Measurements from ENCODE around the gene FIG4. TPM values are rescaled to one million over a fixed set of nuclear protein-coding genes. Genes with fewer than 3 reads are reported as not detected.
"Not testable (repeated sequence)": the region's sequence is repeated elsewhere in the genome, so short reads cannot be mapped to it uniquely, and the experiment has no call there.

FIG4 gene
- total RNA-seq, 1 donor from 2014 or later: 21.8 TPM

GRCh38 chr6:109718991-109719390, 27.9 kb downstream of the FIG4 start:
- ATAC-seq (ENCODE audit: low read depth): no peak
- ChIA-PET CTCF (interaction anchor here (2.0 kb wide), 1 partner anchor 321 kb away, joined by 5 read pairs; no protein-coding TSS in a partner anchor), POLR2A (interaction anchor here (0.6 kb wide), 1 partner anchor 278 kb away, joined by 3 read pairs; no protein-coding TSS in a partner anchor)

GRCh38 chr6:109720311-109720710, 29.2 kb downstream of the FIG4 start:
- ChIA-PET POLR2A (no interaction called here), CTCF (interaction anchor here (2.0 kb wide), 1 partner anchor 319 kb away, joined by 5 read pairs; no protein-coding TSS in a partner anchor)
- peaks cover 83% of the 10 kb centered on the region for H3K36me3 Mint-ChIP-seq (ENCODE audit: low read depth)
- TF ChIP-seq CTCF (IDR thresholded peaks at IDR 0.05): no peak
- no peaks in the 10 kb centered on the region for H3K27me3 Mint-ChIP-seq
- no peak for DNase-seq
- peaks cover 11% of the 10 kb centered on the region for H3K4me1 Mint-ChIP-seq
- peaks cover 3% of the 10 kb centered on the region for H3K9me3 Mint-ChIP-seq
- no peak overlapping the region for H3K27ac Mint-ChIP-seq
- H3K4me3 Mint-ChIP-seq: no peak overlapping the region
- intact Hi-C loops (cut with micrococcal nuclease): no loop called here
- no peak for ATAC-seq (ENCODE audit: low read depth)

More at GRCh38 chr6:109718991-109719390, 27.9 kb downstream of the FIG4 start:
- intact Hi-C loops (cut with micrococcal nuclease): no loop called here
- H3K27ac Mint-ChIP-seq: no peak overlapping the region
- peaks cover 75% of the 10 kb centered on the region for H3K36me3 Mint-ChIP-seq (ENCODE audit: low read depth)
- no peaks in the 10 kb centered on the region for H3K9me3 Mint-ChIP-seq
- peaks cover 11% of the 10 kb centered on the region for H3K4me1 Mint-ChIP-seq
- TF ChIP-seq CTCF (IDR thresholded peaks at IDR 0.05): no peak
- no peaks in the 10 kb centered on the region for H3K27me3 Mint-ChIP-seq
- no peak overlapping the region for H3K4me3 Mint-ChIP-seq
- DNase-seq: no peak

DNA sequence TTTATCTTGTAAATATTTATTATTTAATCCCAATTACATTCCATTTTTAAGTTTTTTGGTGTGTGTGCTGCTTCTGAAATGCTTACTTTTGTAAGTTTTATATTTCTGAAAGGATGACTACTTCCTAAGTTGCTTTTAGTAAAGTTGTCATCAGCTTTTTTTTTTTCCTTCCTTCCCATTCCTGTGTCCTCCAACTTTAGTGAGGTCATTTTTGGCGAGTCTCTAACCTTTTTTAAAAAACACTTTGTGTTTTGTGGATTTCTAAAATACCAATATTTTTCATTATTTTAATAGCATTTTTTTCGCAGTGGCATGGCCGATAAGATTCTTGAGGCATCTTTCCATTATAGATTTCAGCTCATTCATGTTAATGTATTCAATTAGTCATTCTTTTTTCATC, 30.9 kb downstream of the FIG4 start:
- Mint-ChIP-seq H3K27me3 (no peaks in the 10 kb centered on the region), H3K36me3 (ENCODE audit: low read depth) (peaks cover 81% of the 10 kb centered on the region), H3K27ac (no peak overlapping the region), H3K9me3 (peaks cover 3% of the 10 kb centered on the region), H3K4me3 (no peak overlapping the region), H3K4me1 (peaks cover 11% of the 10 kb centered on the region)
- intact Hi-C loops (cut with micrococcal nuclease): no loop called here
- ChIA-PET CTCF (interaction anchor here (1.2 to 1.4 kb wide), 2 partner anchors 17 to 317 kb away, joined by 4 read pairs; no protein-coding TSS in a partner anchor), POLR2A (no interaction called here)
- TF ChIP-seq CTCF (IDR thresholded peaks at IDR 0.05): no peak
- ATAC-seq (ENCODE audit: low read depth) (no peak), DNase-seq (no peak)

GRCh38 chr6:109722564-109723254, 31.6 kb downstream of the FIG4 start:
- TF ChIP-seq CTCF (IDR thresholded peaks at IDR 0.05): no peak
- Mint-ChIP-seq H3K9me3 (peaks cover 3% of the 10 kb centered on the region), H3K27ac (no peak overlapping the region), H3K27me3 (no peaks in the 10 kb centered on the region), H3K4me1 (peaks cover 7% of the 10 kb centered on the region), H3K36me3 (ENCODE audit: low read depth) (peaks cover 84% of the 10 kb centered on the region), H3K4me3 (no peak overlapping the region)
- intact Hi-C loops (cut with micrococcal nuclease): no loop called here
- ChIA-PET POLR2A (interaction anchor here (0.5 kb wide), 1 partner anchor 49 kb away, joined by 4 read pairs; no protein-coding TSS in a partner anchor), CTCF (interaction anchor here (1.0 to 1.4 kb wide), 3 partner anchors 18 to 317 kb away, joined by 3 to 4 read pairs (median 4); no protein-coding TSS in a partner anchor)
- ATAC-seq (ENCODE audit: low read depth) (no peak), DNase-seq (no peak)

- POLR2A ChIA-PET, H3K27me3 Mint-ChIP-seq: not testable (repeated sequence)
Observed at GRCh38 chr6:109725250-109725649, 34.2 kb downstream of the FIG4 start.

More at GRCh38 chr6:109725250-109725649, 34.2 kb downstream of the FIG4 start:
- H3K4me1 Mint-ChIP-seq; H3K27ac Mint-ChIP-seq; intact Hi-C loops (cut with micrococcal nuclease); ATAC-seq (ENCODE audit: low read depth); H3K4me3 Mint-ChIP-seq; H3K9me3 Mint-ChIP-seq; DNase-seq: not testable (repeated sequence)
- CTCF ChIA-PET: interaction anchor here (2.0 kb wide), 1 partner anchor 314 kb away, joined by 8 read pairs; no protein-coding TSS in a partner anchor
- peaks cover 69% of the 10 kb centered on the region for H3K36me3 Mint-ChIP-seq (ENCODE audit: low read depth)
